Measurements from ENCODE around the gene GPR107. TPM values are rescaled to one million over a fixed set of nuclear protein-coding genes. Genes with fewer than 3 reads are reported as not detected.
A peak's percentile ranks its signal among the peaks of the same experiment; 100 is the strongest.
"Not testable (repeated sequence)": the region's sequence is repeated elsewhere in the genome, so short reads cannot be mapped to it uniquely, and the experiment has no call there.

Gene GPR107
- 12.0 and 13.8 TPM in 2 replicates for total RNA-seq (2014; rRNA removed; shearing (Covaris generic))

GRCh38 chr9:130053504-130054324 lies at the start of gene GPR107:
GPR107 (plus strand) TSS chr9:130053906; CDS start chr9:130053933, 27 bp downstream.
- peak; percentile 77 for DNase-seq (ENCODE audit: low spot score)

GRCh38 chr9:130003943-130004552 lies 49.7 kb upstream of the GPR107 start:
- DNase-seq (ENCODE audit: low spot score) = no peak

- not testable (repeated sequence) for DNase-seq (ENCODE audit: low spot score)
Observed at GRCh38 chr9:130006952-130007351, 46.8 kb upstream of the GPR107 start.

- no peak for DNase-seq (ENCODE audit: low spot score)
Observed at GRCh38 chr9:130008538-130008937, 45.2 kb upstream of the GPR107 start.

- DNase-seq (ENCODE audit: low spot score) = not testable (repeated sequence)
Observed at GRCh38 chr9:130009546-130009945, 44.2 kb upstream of the GPR107 start.

- no peak for DNase-seq (ENCODE audit: low spot score)
Observed at GRCh38 chr9:130010151-130010988, 43.3 kb upstream of the GPR107 start.

GRCh38 chr9:130013326-130013725 lies 40.4 kb upstream of the GPR107 start:
- no peak for DNase-seq (ENCODE audit: low spot score)

GRCh38 chr9:130015353-130016019 lies 38.2 kb upstream of the GPR107 start:
- no peak for DNase-seq (ENCODE audit: low spot score)

- no peak for DNase-seq (ENCODE audit: low spot score)
Observed at GRCh38 chr9:130017076-130017475, 36.6 kb upstream of the GPR107 start.

GRCh38 chr9:130017510-130017909 lies 36.2 kb upstream of the GPR107 start:
- not testable (repeated sequence) for DNase-seq (ENCODE audit: low spot score)

- DNase-seq (ENCODE audit: low spot score) = no peak
Observed at GRCh38 chr9:130018265-130018664, 35.4 kb upstream of the GPR107 start.

GRCh38 chr9:130020618-130021017 lies 33.1 kb upstream of the GPR107 start:
- DNase-seq (ENCODE audit: low spot score) = no peak

GRCh38 chr9:130021123-130021522 lies 32.6 kb upstream of the GPR107 start:
- DNase-seq (ENCODE audit: low spot score) = no peak

GRCh38 chr9:130021842-130022241 lies 31.9 kb upstream of the GPR107 start:
- DNase-seq (ENCODE audit: low spot score) = not testable (repeated sequence)

GRCh38 chr9:130022566-130023143 lies 31.1 kb upstream of the GPR107 start:
- DNase-seq (ENCODE audit: low spot score) = no peak

GRCh38 chr9:130023144-130023787 lies 30.4 kb upstream of the GPR107 start:
- DNase-seq (ENCODE audit: low spot score) = no peak

- DNase-seq (ENCODE audit: low spot score) = no peak
Observed at GRCh38 chr9:130023994-130024596, 29.6 kb upstream of the GPR107 start.

- DNase-seq (ENCODE audit: low spot score) = no peak
Observed at GRCh38 chr9:130024597-130024994, 29.1 kb upstream of the GPR107 start.

- no peak for DNase-seq (ENCODE audit: low spot score)
Observed at GRCh38 chr9:130026583-130027340, 26.9 kb upstream of the GPR107 start.

Measured in HT-29 (cell line).